A549 (cell line): ENCODE results near the gene SHANK1.

Experiments
- BHLHE40 ChIP-seq: IDR thresholded peaks from 2 replicates; pipeline ENCODE4 v1.6.1; 2012; ENCODE audit warnings: low read depth, low read length, inconsistent platforms
- CEBPB ChIP-seq, 2 experiments: fragments of >200 bp in 1 of 2; sonication (Bioruptor Twin) in 1 of 2; formaldehyde crosslinking in 1 of 2; IDR thresholded peaks; 2 replicates each; pipeline ENCODE4 v1.6.1; 2012 to 2016
- CHD2 ChIP-seq: fragments of 150-350 bp; IDR thresholded peaks from 2 replicates; pipeline ENCODE4 v1.6.1; 2014; ENCODE audit warnings: low read length; ENCODE audit not compliant: partially characterized antibody
- CTCF ChIP-seq: fragments of >200 bp; sonication (Bioruptor Twin); formaldehyde crosslinking; IDR thresholded peaks from 3 replicates; pipeline ENCODE4 v1.5.1; 2016
- E2F6 ChIP-seq: IDR thresholded peaks from 2 replicates; pipeline ENCODE4 v1.6.1; 2012; ENCODE audit warnings: low read depth, borderline replicate concordance
- JUN ChIP-seq, 2 experiments: fragments of >200 bp; sonication (Bioruptor Twin); formaldehyde crosslinking; IDR thresholded peaks; 2 replicates in 1 of 2; 3 replicates in 1 of 2; pipeline ENCODE4 v1.6.1; 2016 to 2017
- POLR2A ChIP-seq: IDR thresholded peaks from 2 replicates; pipeline ENCODE4 v1.6.1; 2012; ENCODE audit warnings: mild to moderate bottlenecking, low read length
- ZSCAN20 ChIP-seq: fragments of 250-450 bp; sonication (Bioruptor Pico); IDR thresholded peaks from 2 replicates; pipeline ENCODE4 v1.8.0; 2022; ENCODE audit warnings: mild to moderate bottlenecking, moderate library complexity
- TF ChIP-seq, protein P1 (sequence below): IDR thresholded peaks from 2 replicates; pipeline ENCODE4 v1.6.1; 2012

GRCh38 chr19:50716178-50717025 is 3.2 kb downstream of the SHANK1 start:
- no peak for TF ChIP-seq CHD2
- no peak for TF ChIP-seq CTCF
- TF ChIP-seq BHLHE40, result no peak
- no peak for TF ChIP-seq CEBPB (IDR thresholded peaks at IDR 0.05)
- TF ChIP-seq POLR2A, result no peak
- TF ChIP-seq, protein P1, sequence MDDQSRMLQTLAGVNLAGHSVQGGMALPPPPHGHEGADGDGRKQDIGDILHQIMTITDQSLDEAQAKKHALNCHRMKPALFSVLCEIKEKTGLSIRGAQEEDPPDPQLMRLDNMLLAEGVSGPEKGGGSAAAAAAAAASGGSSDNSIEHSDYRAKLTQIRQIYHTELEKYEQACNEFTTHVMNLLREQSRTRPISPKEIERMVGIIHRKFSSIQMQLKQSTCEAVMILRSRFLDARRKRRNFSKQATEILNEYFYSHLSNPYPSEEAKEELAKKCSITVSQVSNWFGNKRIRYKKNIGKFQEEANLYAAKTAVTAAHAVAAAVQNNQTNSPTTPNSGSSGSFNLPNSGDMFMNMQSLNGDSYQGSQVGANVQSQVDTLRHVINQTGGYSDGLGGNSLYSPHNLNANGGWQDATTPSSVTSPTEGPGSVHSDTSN, result no peak
- TF ChIP-seq JUN (IDR thresholded peaks at IDR 0.05), result no peak
- TF ChIP-seq ZSCAN20, result no peak
- TF ChIP-seq E2F6, result no peak
